Activated naive CD8-positive, alpha-beta T cell treated with anti-CD3 and anti-CD28 coated beads for 36 hours (primary cell): ENCODE measurements around the gene FXYD1. TPM values are rescaled to one million over a fixed set of nuclear protein-coding genes. Genes with fewer than 3 reads are reported as not detected.
"Not testable (repeated sequence)": the region's sequence is repeated elsewhere in the genome, so short reads cannot be mapped to it uniquely, and the experiment has no call there.

Experiments
- DNase-seq: peaks from one replicate; pipeline ENCODE4 v3.0.0; 2021
- H3K27ac Mint-ChIP-seq: one replicate; pipeline ENCODE4 v1.8.0; 2022; ENCODE audit warnings: mild to moderate bottlenecking, moderate library complexity, mixed read lengths
- H3K27me3 Mint-ChIP-seq: one replicate; pipeline ENCODE4 v1.8.0; 2022; ENCODE audit warnings: mild to moderate bottlenecking, mixed read lengths
- H3K36me3 Mint-ChIP-seq: one replicate; pipeline ENCODE4 v1.8.0; 2021; ENCODE audit warnings: mild to moderate bottlenecking, mixed read lengths
- H3K4me1 Mint-ChIP-seq: one replicate; pipeline ENCODE4 v1.8.0; 2021; ENCODE audit warnings: mixed read lengths
- H3K4me3 Mint-ChIP-seq: one replicate; pipeline ENCODE4 v1.8.0; 2022; ENCODE audit warnings: mild to moderate bottlenecking, moderate library complexity, mixed read lengths
- H3K9me3 Mint-ChIP-seq: one replicate; pipeline ENCODE4 v1.8.0; 2022; ENCODE audit warnings: mixed read lengths
- total RNA-seq, 2 experiments: library from RNA; stranded (reverse); gene quantifications; one replicate each; pipeline ENCODE4 v1.2.3, GENCODE V29; 2021

Gene FXYD1
- 1 to 10 TPM; 1.1 TPM for total RNA-seq

DNA sequence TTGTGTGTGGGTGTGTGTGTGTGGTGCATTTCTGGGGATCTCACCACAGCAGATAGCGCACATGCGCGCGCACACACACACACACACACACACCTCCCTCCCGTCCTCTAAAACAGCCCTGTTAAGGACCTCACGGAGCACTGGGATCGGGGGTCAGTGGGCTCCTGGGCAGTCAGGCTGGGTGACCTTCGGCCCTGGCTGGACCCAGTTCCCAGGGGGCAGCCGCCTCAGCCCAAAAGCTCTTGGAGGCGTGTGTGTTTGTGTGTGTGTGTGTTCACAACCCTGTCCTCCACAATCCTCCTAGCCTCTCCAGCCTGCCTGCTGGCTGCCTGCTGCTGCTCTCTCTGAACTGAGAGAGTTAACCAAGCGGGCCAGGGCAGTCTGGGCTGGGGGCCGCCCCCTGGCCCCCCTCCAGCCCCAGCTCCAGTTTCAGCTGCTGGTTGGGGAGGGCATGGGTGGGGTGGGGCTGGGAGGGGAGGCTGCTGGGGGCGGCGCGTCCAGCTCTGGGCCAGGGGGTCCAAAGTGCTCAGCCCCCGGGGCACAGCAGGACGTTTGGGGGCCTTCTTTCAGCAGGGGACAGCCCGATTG is at the start of gene FXYD1:
Gene FXYD1 (plus strand): TSS at position 520 of the 588 bp plus-strand sequence. CDS start 1,256 bp downstream, outside the sequence.
- H3K4me3 Mint-ChIP-seq = no peak within 1 kb of the TSS
- H3K27ac Mint-ChIP-seq = no peak within 1 kb of the TSS

DNA sequence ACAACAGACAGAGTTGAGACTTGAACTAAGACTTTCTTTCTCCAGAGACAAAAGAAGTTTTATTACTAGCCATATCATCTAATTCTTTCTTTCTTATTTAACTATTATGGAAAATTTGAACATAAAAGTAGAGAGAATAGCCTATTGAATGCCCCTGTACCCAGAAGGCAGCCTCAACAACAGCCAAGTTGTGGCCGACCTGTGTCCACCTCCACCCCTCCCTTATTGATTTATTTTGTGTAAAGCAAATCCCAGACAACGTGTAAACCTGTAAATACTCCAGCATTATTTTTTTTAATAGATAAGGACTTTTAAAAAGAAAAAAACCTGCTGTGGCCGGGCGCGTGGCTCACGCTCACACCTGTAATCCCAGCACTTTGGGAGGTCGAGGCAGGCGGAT is 49.1 kb upstream of the FXYD1 start:
- no peak for DNase-seq
- Mint-ChIP-seq H3K27me3 (peaks cover 12% of the 10 kb centered on the region), H3K4me1 (peaks cover 6% of the 10 kb centered on the region), H3K9me3 (no peaks in the 10 kb centered on the region), H3K27ac (no peak overlapping the region), H3K36me3 (no peaks in the 10 kb centered on the region), H3K4me3 (no peak overlapping the region)

More for the DNA sequence above, at the start of gene FXYD1:
- no peak for DNase-seq
- Mint-ChIP-seq H3K36me3 (no peaks in the 10 kb centered on the region), H3K27me3 (no peaks in the 10 kb centered on the region), H3K9me3 (no peaks in the 10 kb centered on the region), H3K4me1 (peaks cover 16% of the 10 kb centered on the region)

DNA sequence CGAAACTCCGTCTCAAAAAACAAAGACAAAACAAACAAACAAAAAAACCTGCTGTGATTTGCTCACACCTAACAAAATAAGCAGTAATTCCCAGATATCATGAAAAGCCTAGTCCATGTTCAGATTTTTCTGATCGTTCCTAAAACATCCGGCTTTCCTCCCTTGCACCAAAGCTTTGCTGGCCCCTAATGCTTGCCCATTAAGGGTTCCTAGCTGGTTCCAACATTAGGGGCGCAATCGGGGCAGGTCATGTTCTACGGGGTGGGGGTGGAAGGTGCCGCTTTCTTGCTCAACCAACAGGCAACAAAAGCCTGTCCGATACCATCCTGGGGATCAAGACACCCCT is 48.5 kb upstream of the FXYD1 start:
- Mint-ChIP-seq H3K9me3 (no peaks in the 10 kb centered on the region), H3K27me3 (peaks cover 12% of the 10 kb centered on the region), H3K4me1 (peaks cover 6% of the 10 kb centered on the region), H3K27ac (no peak overlapping the region), H3K36me3 (no peaks in the 10 kb centered on the region), H3K4me3 (no peak overlapping the region)
- DNase-seq = no peak

DNA sequence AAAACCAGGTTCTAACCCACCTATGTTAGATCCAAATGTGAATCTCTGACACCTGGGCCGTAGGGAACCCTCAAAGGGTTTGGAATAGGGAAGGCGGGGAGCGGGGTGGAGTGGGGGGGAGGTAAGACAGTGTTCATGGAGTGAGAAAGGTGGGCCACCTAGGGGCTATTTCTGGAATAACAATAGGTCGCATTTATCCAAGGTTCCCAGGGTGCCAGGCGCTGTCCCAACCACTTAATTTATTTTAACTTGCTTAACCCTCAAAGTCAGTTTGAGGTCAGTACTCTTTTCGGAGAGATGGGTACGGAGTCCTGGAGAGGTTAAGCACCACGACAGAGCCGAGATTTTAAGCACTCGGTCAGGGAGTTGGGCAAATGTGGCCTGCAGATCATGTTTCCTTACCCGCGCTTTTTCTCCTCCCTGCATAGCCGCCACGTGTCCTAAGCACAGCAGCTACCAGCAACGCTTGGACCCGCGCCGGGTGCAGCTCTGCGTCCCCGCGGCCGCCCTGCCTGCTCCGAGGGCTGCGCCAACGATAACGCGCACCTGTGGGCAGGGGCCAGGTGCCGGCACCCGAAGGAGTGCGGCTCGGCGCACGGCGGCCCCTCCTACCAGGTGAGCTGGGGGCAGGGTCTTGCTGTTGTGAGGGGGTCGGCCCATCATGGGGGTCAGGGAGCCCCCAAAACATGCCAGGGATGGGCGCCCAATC is 48.0 kb upstream of the FXYD1 start:
- Mint-ChIP-seq H3K36me3 (no peaks in the 10 kb centered on the region), H3K27me3 (peaks cover 12% of the 10 kb centered on the region), H3K9me3 (no peaks in the 10 kb centered on the region), H3K4me1 (peaks cover 3% of the 10 kb centered on the region), H3K27ac (no peak overlapping the region), H3K4me3 (no peak overlapping the region)
- peak; percentile 15 for DNase-seq

DNA sequence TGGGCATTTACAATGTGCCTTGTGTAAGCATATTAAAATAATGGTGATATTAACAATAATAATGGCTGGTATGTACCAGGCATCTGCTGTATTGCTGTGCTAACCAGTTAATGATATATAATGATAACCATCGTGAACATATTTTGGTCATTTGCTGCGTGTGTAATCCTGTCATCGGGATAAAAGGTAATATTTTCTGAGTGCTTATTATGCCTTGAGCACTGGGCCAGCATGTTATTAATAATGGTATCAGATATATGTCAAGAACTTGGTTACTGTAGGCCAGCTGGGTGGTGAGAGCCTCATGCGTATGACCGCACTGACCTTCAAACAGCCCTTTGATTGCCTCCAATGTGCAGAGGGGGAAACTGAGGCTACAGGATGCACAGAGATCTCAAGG is 45.2 kb upstream of the FXYD1 start:
- peaks cover 12% of the 10 kb centered on the region for H3K27me3 Mint-ChIP-seq
- no peak for DNase-seq
- H3K36me3 Mint-ChIP-seq = no peaks in the 10 kb centered on the region
- H3K27ac Mint-ChIP-seq = no peak overlapping the region
- no peaks in the 10 kb centered on the region for H3K9me3 Mint-ChIP-seq
- H3K4me1 Mint-ChIP-seq = peaks cover 2% of the 10 kb centered on the region
- no peak overlapping the region for H3K4me3 Mint-ChIP-seq

DNA sequence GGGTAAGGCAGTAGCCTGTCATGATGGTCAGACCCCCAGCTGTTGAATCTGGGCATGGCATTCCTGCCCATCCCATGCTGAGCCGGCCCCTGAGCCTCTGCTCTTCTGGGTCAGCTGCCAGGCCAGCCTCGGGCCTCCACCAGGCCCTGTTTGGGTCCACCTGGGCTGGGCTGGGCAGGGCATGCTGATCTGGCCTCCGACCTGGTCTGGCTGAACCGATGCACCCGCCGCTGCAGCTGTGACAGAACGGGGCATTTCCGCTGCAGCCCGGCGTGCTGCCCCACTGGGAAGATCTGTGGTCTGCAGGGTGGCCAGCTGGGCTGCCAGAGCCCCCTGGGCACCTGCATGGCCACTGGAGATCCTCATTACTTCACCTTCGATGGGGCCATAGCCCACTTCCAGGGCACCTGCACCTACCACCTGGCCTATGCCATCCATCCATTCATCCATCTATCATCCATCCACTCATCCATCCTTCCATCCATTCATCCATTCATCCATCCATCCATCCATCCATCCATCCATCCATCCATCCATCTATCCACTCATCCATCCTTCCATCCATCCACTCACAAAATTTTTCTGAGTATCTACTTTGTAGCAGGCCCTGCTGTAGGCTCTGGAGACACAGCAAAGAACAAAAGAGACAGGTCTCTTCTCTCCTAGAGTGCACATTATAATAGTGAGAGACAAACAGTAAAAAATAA is 44.5 kb upstream of the FXYD1 start:
- peaks cover 12% of the 10 kb centered on the region for H3K27me3 Mint-ChIP-seq
- peaks cover 2% of the 10 kb centered on the region for H3K4me1 Mint-ChIP-seq
- H3K27ac Mint-ChIP-seq = no peak overlapping the region
- H3K36me3 Mint-ChIP-seq = no peaks in the 10 kb centered on the region
- no peak overlapping the region for H3K4me3 Mint-ChIP-seq
- no peak for DNase-seq
- no peaks in the 10 kb centered on the region for H3K9me3 Mint-ChIP-seq

DNA sequence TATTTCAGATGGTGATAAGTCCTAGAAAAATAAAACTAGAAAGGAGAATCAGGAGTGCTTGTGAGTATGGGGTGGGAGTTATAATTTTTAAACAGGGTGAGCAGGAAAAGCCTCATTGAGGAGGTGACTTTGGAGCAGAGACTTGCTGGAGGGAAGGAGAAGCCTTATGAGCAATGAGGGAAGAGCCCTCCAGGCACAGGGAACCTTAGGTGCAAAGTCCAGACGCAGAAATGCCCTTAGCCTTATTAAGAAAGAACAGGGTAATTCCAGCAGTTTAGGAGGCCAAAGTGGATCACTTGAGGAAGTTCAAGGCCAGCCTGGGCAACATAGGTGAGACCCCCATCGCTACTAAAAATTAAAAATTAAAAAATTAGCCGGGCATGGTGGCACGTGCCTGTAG is 44.0 kb upstream of the FXYD1 start:
- Mint-ChIP-seq H3K4me1 (peaks cover 2% of the 10 kb centered on the region), H3K27me3 (peaks cover 12% of the 10 kb centered on the region), H3K36me3 (no peaks in the 10 kb centered on the region), H3K27ac (no peak overlapping the region), H3K4me3 (no peak overlapping the region), H3K9me3 (no peaks in the 10 kb centered on the region)
- DNase-seq = no peak

DNA sequence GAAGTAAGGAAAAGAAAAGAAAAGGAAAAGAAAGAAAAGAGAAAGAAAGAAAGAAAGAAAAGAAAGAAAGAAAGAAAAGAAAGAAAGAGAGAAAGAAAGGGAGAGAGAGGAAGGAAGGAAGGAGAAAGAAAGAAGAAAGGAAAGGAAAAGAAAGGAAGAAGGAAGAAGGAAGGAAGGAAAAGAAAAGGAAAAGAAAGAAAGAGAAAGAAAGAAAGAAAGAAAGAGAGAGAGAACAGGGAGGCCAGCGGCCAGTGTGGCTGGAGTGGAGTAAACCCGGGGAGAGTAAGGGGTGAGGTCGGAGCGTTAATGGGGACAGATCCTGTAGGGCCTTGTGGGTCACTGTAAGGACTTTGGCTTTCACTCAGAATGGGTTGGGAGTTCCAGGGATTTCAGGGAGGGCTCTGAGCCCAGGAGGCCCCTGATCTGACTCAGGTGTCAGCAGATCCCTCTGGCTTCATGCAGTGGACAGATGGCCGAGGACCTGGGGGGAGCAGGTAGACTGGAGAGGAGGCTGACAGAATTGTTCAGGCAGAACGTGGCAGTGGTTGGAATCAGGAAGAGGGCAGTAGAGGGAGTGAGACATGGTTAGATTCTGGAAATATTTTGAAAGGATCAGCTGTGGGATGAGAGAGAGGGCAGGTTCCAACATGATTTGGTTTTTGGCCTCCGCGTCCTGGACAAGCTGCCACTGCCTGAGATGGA is 42.8 kb upstream of the FXYD1 start:
- Mint-ChIP-seq H3K27ac (no peak overlapping the region), H3K36me3 (no peaks in the 10 kb centered on the region), H3K4me1 (no peaks in the 10 kb centered on the region), H3K27me3 (peaks cover 3% of the 10 kb centered on the region), H3K9me3 (no peaks in the 10 kb centered on the region), H3K4me3 (no peak overlapping the region)
- no peak for DNase-seq

DNA sequence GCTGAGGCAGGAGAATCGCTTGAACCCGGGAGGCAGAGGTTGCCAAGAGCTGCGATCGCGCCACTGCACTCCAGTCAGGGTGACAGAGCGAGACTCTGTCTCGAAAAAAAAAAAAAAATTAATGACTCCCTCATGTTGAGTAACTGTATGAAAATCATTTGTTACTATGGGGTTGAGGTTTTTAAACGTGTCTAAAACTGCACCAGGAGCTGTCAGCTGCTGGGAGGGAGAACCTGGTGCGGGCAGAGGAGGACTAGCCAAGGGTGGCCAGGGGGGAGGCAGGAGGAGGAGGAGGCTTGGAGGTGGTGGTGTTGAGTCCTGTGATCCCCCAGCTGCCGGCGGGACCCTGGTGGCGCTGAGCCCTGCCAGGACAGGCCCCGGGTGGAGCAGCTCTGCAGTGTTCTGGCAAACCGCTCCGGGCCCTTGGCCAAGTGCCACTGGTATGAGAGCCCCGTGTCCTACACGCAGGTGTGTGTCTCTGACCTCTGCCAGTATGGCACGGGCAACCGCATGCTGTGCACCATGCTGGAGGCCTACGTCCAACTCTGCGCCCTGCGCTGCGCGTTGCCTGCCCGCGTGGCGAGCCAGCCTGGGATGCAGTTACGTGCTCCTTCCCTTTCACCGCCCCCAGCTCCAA is 40.1 kb upstream of the FXYD1 start:
- no peaks in the 10 kb centered on the region for H3K9me3 Mint-ChIP-seq
- no peak overlapping the region for H3K27ac Mint-ChIP-seq
- H3K36me3 Mint-ChIP-seq = no peaks in the 10 kb centered on the region
- no peaks in the 10 kb centered on the region for H3K27me3 Mint-ChIP-seq
- no peaks in the 10 kb centered on the region for H3K4me1 Mint-ChIP-seq
- DNase-seq = no peak
- H3K4me3 Mint-ChIP-seq = no peak overlapping the region

DNA sequence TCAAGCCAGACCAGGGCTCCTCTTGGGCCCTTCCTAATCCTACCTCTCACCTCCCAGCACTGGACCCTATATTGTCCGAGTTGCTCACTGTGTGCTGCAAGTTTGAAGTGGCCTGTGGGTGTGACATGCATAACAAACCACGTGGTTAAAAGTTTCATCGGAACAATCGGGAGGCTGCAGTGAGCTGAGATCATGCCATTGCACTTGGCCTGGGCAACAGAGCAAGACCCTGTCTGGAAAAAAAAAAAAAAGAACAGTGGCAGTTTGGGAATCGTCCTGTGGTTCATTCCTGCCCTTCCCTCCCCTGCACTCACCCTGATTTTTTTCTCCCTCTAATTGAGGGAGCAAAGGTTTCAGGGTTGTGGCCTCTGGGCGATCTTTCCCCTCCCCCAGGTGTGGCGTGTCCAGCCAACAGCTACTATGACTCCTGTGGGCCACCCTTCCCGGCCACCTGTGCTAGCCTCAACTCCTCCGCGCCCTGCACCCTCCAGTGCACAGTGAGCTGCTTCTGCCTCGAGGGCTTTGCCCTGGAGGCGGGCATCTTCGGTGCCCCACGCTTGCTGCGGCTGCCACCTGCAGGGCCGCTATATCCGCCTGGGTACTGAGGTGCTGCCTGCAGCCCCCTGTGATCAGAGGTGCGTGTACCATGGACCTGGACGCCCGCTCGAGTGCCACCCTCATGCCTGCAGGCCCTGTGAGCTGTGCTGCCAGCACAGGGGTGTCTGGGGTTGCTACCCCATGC is 39.3 kb upstream of the FXYD1 start:
- Mint-ChIP-seq H3K36me3 (no peaks in the 10 kb centered on the region), H3K9me3 (no peaks in the 10 kb centered on the region), H3K27ac (no peak overlapping the region), H3K4me3 (no peak overlapping the region), H3K4me1 (no peaks in the 10 kb centered on the region), H3K27me3 (no peaks in the 10 kb centered on the region)
- DNase-seq = no peak

DNA sequence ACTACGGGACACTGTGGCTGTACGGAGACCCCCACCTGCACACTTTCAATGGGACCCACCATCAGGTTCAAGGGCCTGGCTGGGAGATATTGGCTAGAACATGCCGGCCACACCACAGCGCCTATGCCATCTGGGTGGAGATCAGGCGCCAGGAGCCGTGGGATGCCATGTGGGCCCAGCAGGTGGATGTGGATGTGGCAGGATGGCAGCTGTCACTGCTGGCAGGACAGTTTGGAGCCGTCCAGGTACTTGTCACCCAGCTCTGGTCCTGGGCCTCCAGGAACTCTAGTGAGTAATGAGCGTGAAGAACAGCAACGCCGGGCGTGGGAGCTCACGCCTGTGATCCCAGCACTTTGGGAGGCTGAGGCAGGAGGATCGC is 38.7 kb upstream of the FXYD1 start:
- no peak for DNase-seq
- Mint-ChIP-seq H3K9me3 (no peaks in the 10 kb centered on the region), H3K4me1 (no peaks in the 10 kb centered on the region), H3K4me3 (no peak overlapping the region), H3K27ac (no peak overlapping the region), H3K36me3 (no peaks in the 10 kb centered on the region), H3K27me3 (no peaks in the 10 kb centered on the region)

DNA sequence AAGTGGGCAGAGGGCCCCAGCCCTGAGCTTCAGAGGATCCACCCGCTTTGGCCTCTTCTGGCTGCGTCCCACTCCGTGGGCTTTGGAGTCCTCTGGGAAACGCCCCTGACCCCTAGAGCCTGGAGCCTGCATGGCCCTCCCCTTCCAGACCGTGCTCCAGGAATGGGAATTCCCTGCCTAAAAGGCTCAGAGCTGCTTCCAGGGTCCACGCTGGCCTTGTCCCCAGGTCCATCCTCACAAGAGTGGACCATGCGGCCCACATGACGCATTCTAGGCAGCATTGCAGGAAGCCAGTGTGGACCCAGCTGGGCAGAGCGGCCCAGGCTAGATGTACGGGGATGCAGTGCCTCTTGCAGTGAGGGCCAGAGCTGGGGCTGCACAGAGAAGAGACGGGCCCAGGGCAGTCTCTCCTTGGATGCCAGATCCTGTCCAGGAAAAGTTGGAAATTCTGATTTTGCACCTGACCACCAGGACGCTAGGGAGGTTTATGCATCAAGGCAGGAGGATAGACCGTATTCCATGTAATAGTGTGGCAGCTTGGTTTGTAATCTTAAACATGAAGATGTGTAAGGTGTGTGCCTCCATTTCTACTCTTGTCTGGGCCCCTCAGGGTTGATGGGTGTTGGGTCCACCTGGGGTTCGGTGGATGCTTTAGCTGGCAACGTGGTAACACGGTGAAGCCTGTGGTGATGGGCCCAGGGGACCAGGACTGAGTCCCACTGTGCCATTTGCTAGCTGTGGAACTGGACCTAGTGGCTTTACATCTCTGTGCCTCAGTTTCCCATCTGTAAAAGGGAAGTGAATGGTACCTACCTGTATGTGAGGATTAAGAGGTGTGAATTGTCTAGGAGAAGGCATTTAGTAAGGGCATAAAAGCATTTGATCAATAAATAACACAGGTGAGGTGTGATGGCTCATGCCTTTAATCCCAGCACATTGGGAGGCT is 37.8 kb upstream of the FXYD1 start:
- Mint-ChIP-seq H3K9me3 (no peaks in the 10 kb centered on the region), H3K4me1 (no peaks in the 10 kb centered on the region), H3K27me3 (no peaks in the 10 kb centered on the region), H3K4me3 (no peak overlapping the region), H3K27ac (no peak overlapping the region), H3K36me3 (no peaks in the 10 kb centered on the region)
- no peak for DNase-seq

DNA sequence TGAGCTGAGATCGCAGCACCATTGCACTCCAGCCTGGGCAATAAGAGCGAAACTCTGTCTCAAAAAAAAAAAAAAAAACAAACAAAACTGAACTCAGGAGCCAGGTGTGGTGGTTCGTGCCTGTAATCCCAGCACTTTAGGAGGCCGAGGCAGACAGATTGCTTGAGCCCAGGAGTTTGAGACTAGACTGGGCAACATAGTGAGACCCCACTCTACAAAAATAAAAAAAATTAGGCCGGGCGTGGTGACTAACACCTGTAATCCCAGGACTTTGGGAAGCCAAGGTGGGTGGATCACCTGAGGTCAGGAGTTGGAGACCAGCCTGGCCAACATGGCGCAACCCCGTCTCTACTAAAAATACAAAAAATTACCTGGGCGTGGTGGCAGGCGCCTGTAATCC is 36.7 kb upstream of the FXYD1 start:
- H3K36me3 Mint-ChIP-seq, H3K27ac Mint-ChIP-seq, H3K4me1 Mint-ChIP-seq, DNase-seq, H3K9me3 Mint-ChIP-seq, H3K4me3 Mint-ChIP-seq, H3K27me3 Mint-ChIP-seq: not testable (repeated sequence)

DNA sequence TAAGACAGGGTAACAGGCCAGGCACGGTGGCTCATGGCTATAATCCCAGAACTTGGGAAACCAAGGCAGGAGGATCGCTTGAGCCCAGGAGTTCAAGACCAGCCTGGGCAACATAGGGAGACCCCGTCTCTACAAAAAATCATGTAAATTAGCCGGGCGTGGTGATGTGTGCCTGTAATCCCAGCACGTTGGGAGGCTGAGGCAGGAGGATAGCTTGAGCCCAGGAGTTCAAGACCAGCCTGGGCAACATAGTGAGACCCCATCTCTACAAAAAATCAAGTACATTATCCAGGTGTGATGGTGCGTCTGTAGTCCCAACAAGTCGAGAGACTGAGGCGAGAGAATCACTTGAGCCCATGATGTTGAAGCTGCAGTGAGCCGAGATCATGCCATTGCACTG is 35.0 kb upstream of the FXYD1 start:
- not testable (repeated sequence) for H3K27ac Mint-ChIP-seq, H3K9me3 Mint-ChIP-seq, H3K4me3 Mint-ChIP-seq, H3K27me3 Mint-ChIP-seq, H3K36me3 Mint-ChIP-seq, H3K4me1 Mint-ChIP-seq, DNase-seq
